CD8-positive, alpha-beta memory T cell (primary cell): ENCODE results near the gene AREL1. TPM values are rescaled to one million over a fixed set of nuclear protein-coding genes. Genes with fewer than 3 reads are reported as not detected.

Source experiments
- CTCF ChIA-PET: fragments of 350-600 bp; sonication (Branson Sonifier 250); formaldehyde crosslinking; loops from one replicate; lab custom pipeline; 2021; ENCODE audit warnings: antibody characterized with exemption; lab: Charles Lee
- POLR2A ChIA-PET: fragments of 350-600 bp; sonication (Branson Sonifier 250); formaldehyde crosslinking; loops from one replicate; lab custom pipeline; 2021; ENCODE audit warnings: antibody characterized with exemption; lab: Charles Lee
- DNase-seq, 5 donors: peaks; one replicate each; pipeline versions ENCODE4 v3.0.0 to v3.0.0-alpha.2; 2020 to 2022; ENCODE audit warnings: mixed read lengths in 1 of 5
- H3K27ac ChIP-seq: one replicate; pipeline ENCODE4 v1.7.0; 2013; ENCODE audit warnings: low read depth, mild to moderate bottlenecking, low read length, moderate library complexity
- H3K27me3 ChIP-seq: 2 replicates; pipeline ENCODE4 v1.7.0; 2013; ENCODE audit warnings: low read length, mild to moderate bottlenecking; ENCODE audit not compliant: insufficient read depth, poor library complexity, severe bottlenecking
- H3K36me3 ChIP-seq: 2 replicates; pipeline ENCODE4 v1.7.0; 2013; ENCODE audit warnings: mild to moderate bottlenecking, low read length, moderate library complexity; ENCODE audit not compliant: insufficient read depth
- H3K4me1 ChIP-seq: 2 replicates; pipeline ENCODE4 v1.7.0; 2013; ENCODE audit warnings: mild to moderate bottlenecking, low read length, moderate library complexity; ENCODE audit not compliant: insufficient read depth
- H3K4me3 ChIP-seq: 2 replicates; pipeline ENCODE4 v1.7.0; 2013; ENCODE audit warnings: mild to moderate bottlenecking, low read length
- H3K9me3 ChIP-seq: 2 replicates; pipeline ENCODE4 v1.7.0; 2013; ENCODE audit warnings: mild to moderate bottlenecking, low read length
- H3K27ac Mint-ChIP-seq, 8 donors: one replicate each; pipeline ENCODE4 v1.8.0; 2020 to 2021; ENCODE audit warnings: mixed read lengths in 8 of 8, mild to moderate bottlenecking in 6 of 8, inconsistent platforms in 3 of 8, moderate library complexity in 3 of 8
- H3K27me3 Mint-ChIP-seq, 2 donors: one replicate each; pipeline ENCODE4 v1.8.0; 2020 to 2021; ENCODE audit warnings: mixed read lengths in 2 of 2, mild to moderate bottlenecking in 1 of 2, moderate library complexity in 1 of 2
- H3K36me3 Mint-ChIP-seq, 3 donors: one replicate each; pipeline ENCODE4 v1.8.0; 2020 to 2021; ENCODE audit warnings: mixed read lengths in 3 of 3, inconsistent platforms in 1 of 3, mild to moderate bottlenecking in 1 of 3
- H3K4me1 Mint-ChIP-seq, 3 donors: one replicate each; pipeline ENCODE4 v1.8.0; 2020 to 2021; ENCODE audit warnings: mixed read lengths in 3 of 3, inconsistent platforms in 1 of 3, mild to moderate bottlenecking in 1 of 3
- H3K4me3 Mint-ChIP-seq, 7 donors: one replicate each; pipeline ENCODE4 v1.8.0; 2020 to 2021; ENCODE audit warnings: mixed read lengths in 7 of 7, mild to moderate bottlenecking in 6 of 7, moderate library complexity in 4 of 7, inconsistent platforms in 2 of 7
- H3K9me3 Mint-ChIP-seq, 5 donors: one replicate each; pipeline ENCODE4 v1.8.0; 2020 to 2022; ENCODE audit warnings: mixed read lengths in 5 of 5, mild to moderate bottlenecking in 3 of 5, moderate library complexity in 2 of 5, inconsistent platforms in 1 of 5
- polyA plus RNA-seq: library from polyadenylated mRNA; unstranded; fragments of 300-500 nt; fragmentation: Illumina TruSeq; gene quantifications from one replicate; pipeline ENCODE4 v1.2.3, GENCODE V29; 2021
- total RNA-seq, 2 experiments: library from RNA; stranded (reverse); gene quantifications; one replicate each; pipeline ENCODE4 v1.2.3, GENCODE V29; 2021

Gene AREL1
- total and polyA plus RNA-seq, 3 experiments from 2014 or later: 28.6 to 37.7 (median 37.0) TPM

GRCh38 chr14:74655599-74656395 is 57.1 kb downstream of the AREL1 start:
- peaks cover 0 to 43% (median 5%) of the 10 kb centered on the region in 3 donors for H3K36me3 Mint-ChIP-seq
- Histone ChIP-seq H3K27ac (no peak overlapping the region), H3K36me3 (no peaks in the 10 kb centered on the region), H3K27me3 (no peaks in the 10 kb centered on the region), H3K4me1 (no peaks in the 10 kb centered on the region), H3K9me3 (no peaks in the 10 kb centered on the region), H3K4me3 (no peak overlapping the region)
- no peak overlapping the region for H3K4me3 Mint-ChIP-seq
- ChIA-PET POLR2A (no interaction called here), CTCF (interaction anchor here (0.9 to 1.4 kb wide), 2 partner anchors 17 to 47 kb away, joined by 3 read pairs; no protein-coding TSS in a partner anchor)
- DNase-seq: no peak
- peak overlapping the region in 6 of 8 donors; percentile 3 to 87 (median 74) for H3K27ac Mint-ChIP-seq
- H3K27me3 Mint-ChIP-seq: no peaks in the 10 kb centered on the region
- H3K9me3 Mint-ChIP-seq: no peaks in the 10 kb centered on the region
- peaks cover 11 to 13% (median 12%) of the 10 kb centered on the region in 3 donors for H3K4me1 Mint-ChIP-seq

- Histone ChIP-seq H3K4me1 (no peaks in the 10 kb centered on the region), H3K27me3 (no peaks in the 10 kb centered on the region), H3K36me3 (no peaks in the 10 kb centered on the region), H3K4me3 (no peak overlapping the region), H3K9me3 (no peaks in the 10 kb centered on the region), H3K27ac (no peak overlapping the region)
- no peaks in the 10 kb centered on the region for H3K27me3 Mint-ChIP-seq
- no peaks in the 10 kb centered on the region for H3K9me3 Mint-ChIP-seq
- DNase-seq: no peak
- peaks cover 14 to 16% (median 15%) of the 10 kb centered on the region in 3 donors for H3K4me1 Mint-ChIP-seq
- CTCF ChIA-PET: interaction anchor here (0.7 to 1.4 kb wide), 5 partner anchors 10 to 46 kb away, joined by 3 read pairs; no protein-coding TSS in a partner anchor
- H3K36me3 Mint-ChIP-seq: peaks cover 0 to 35% (median 5%) of the 10 kb centered on the region in 3 donors
- H3K27ac Mint-ChIP-seq: peak overlapping the region in 4 of 8 donors; percentile 11 to 64 (median 56)
- POLR2A ChIA-PET: no interaction called here
- no peak overlapping the region for H3K4me3 Mint-ChIP-seq
Measured at GRCh38 chr14:74654931-74655330, 57.9 kb downstream of the AREL1 start.

DNA sequence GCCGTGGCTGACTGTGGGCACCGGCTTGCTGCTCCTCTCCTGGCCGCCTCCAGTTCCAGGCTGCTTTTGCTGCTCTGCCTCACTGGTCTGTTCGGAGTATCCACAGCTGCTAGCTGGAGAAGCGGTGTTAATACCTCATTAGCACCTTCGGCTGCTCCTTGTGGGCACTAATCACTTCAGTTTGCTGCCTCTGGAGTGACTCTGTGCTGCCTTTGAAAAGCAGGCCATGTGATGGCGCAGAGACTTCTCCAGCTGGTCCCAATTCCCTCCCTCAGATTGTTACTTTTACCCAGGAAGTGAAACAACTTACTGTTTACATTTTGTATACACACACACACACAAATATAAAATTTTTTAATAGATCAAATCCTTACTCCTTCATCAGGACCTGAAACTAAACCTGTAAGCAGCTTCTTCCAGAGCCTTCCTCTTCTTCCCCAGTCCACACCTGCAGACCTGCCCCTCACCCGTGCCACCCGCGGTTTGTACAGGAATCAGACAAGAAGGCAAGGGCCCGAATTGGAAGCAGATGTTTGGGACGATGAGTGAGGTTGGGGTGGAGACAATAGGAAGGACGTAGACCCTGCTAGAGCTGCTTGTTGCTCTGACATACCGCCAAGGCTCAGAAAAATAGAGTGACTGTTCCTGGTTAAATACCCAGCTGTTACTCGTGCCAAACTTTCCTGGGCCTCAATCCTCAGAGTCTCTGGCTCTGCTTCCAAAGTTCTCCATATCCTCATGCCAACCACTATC is 59.3 kb downstream of the AREL1 start:
- Mint-ChIP-seq H3K36me3 (peaks cover 0 to 28% (median 5%) of the 10 kb centered on the region in 3 donors), H3K4me3 (no peak overlapping the region), H3K27me3 (no peaks in the 10 kb centered on the region), H3K4me1 (peaks cover 14 to 16% (median 15%) of the 10 kb centered on the region in 3 donors), H3K27ac (peak overlapping the region in 6 of 8 donors; percentile 26 to 74 (median 38)), H3K9me3 (no peaks in the 10 kb centered on the region)
- no peak for DNase-seq
- H3K36me3 ChIP-seq: no peaks in the 10 kb centered on the region
- no peak overlapping the region for H3K4me3 ChIP-seq
- ChIA-PET CTCF (interaction anchor here (0.9 to 1.1 kb wide), 3 partner anchors 31 to 42 kb away, joined by 3 to 4 read pairs (median 3); partner anchors contain the start of gene LTBP2), POLR2A (no interaction called here)
- no peaks in the 10 kb centered on the region for H3K9me3 ChIP-seq
- no peak overlapping the region for H3K27ac ChIP-seq
- no peaks in the 10 kb centered on the region for H3K27me3 ChIP-seq
- H3K4me1 ChIP-seq: no peaks in the 10 kb centered on the region

DNA sequence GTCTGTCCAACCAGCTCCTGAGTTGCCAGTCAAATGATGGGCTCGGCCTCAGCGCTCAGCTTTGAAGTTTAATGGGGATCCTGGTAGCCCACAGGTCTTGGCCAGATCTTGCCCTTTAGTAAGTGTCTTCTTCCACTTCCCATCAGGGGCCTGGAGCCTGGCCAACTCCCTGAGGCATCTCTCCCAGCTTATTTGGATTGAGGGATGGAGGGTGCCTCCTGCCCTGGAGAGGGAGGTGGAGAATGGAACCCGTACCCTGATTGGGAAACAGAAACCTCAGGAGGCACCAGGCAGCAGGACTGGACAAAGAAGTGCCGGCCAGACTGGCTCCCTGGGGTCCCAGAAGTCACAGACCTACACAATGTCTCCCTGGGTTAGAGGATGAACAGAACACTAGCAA is 60.3 kb downstream of the AREL1 start:
- no peak for DNase-seq
- no peaks in the 10 kb centered on the region for H3K9me3 Mint-ChIP-seq
- ChIA-PET CTCF (interaction anchor here (1.2 kb wide), 1 partner anchor 12 kb away, joined by 3 read pairs; no protein-coding TSS in a partner anchor), POLR2A (no interaction called here)
- no peaks in the 10 kb centered on the region for H3K9me3 ChIP-seq
- peaks cover 0 to 21% (median 5%) of the 10 kb centered on the region in 3 donors for H3K36me3 Mint-ChIP-seq
- no peaks in the 10 kb centered on the region for H3K27me3 Mint-ChIP-seq
- H3K4me3 Mint-ChIP-seq: no peak overlapping the region
- no peaks in the 10 kb centered on the region for H3K4me1 ChIP-seq
- peak overlapping the region in 1 of 8 donors; percentile 41 for H3K27ac Mint-ChIP-seq
- no peaks in the 10 kb centered on the region for H3K36me3 ChIP-seq
- H3K4me3 ChIP-seq: no peak overlapping the region
- no peaks in the 10 kb centered on the region for H3K27me3 ChIP-seq
- peaks cover 14 to 16% (median 15%) of the 10 kb centered on the region in 3 donors for H3K4me1 Mint-ChIP-seq
- no peak overlapping the region for H3K27ac ChIP-seq

GRCh38 chr14:74650927-74651686 is 61.8 kb downstream of the AREL1 start:
- H3K4me3 Mint-ChIP-seq: peak overlapping the region in 3 of 7 donors; percentile 1 to 80 (median 35)
- H3K36me3 ChIP-seq: no peaks in the 10 kb centered on the region
- CTCF ChIA-PET: interaction anchor here (0.7 to 1.5 kb wide), 2 partner anchors 33 to 42 kb away, joined by 3 to 4 read pairs; no protein-coding TSS in a partner anchor
- no peaks in the 10 kb centered on the region for H3K27me3 ChIP-seq
- peaks cover 14 to 17% (median 15%) of the 10 kb centered on the region in 3 donors for H3K4me1 Mint-ChIP-seq
- POLR2A ChIA-PET: interaction anchor here (0.5 to 1.2 kb wide), 2 partner anchors 32 to 1528 kb away, joined by 4 read pairs; no protein-coding TSS in a partner anchor
- H3K9me3 ChIP-seq: no peaks in the 10 kb centered on the region
- H3K27ac ChIP-seq: no peak overlapping the region
- no peak overlapping the region for H3K4me3 ChIP-seq
- no peak for DNase-seq
- H3K4me1 ChIP-seq: no peaks in the 10 kb centered on the region
- no peaks in the 10 kb centered on the region for H3K9me3 Mint-ChIP-seq
- peaks cover 0 to 7% (median 5%) of the 10 kb centered on the region in 3 donors for H3K36me3 Mint-ChIP-seq
- H3K27ac Mint-ChIP-seq: peak overlapping the region in 7 of 8 donors; percentile 19 to 85 (median 68)
- no peaks in the 10 kb centered on the region for H3K27me3 Mint-ChIP-seq

GRCh38 chr14:74649673-74650072 is 63.2 kb downstream of the AREL1 start:
- peak overlapping the region in 1 of 8 donors; percentile 2 for H3K27ac Mint-ChIP-seq
- H3K4me3 ChIP-seq: no peak overlapping the region
- POLR2A ChIA-PET: interaction anchor here (0.8 to 1.2 kb wide), 2 partner anchors 31 kb away, joined by 3 to 4 read pairs; no protein-coding TSS in a partner anchor
- H3K4me1 ChIP-seq: no peaks in the 10 kb centered on the region
- H3K4me3 Mint-ChIP-seq: no peak overlapping the region
- CTCF ChIA-PET: interaction anchor here (0.8 to 1.3 kb wide), 3 partner anchors 11 to 41 kb away, joined by 3 to 4 read pairs (median 3); partner anchors contain the start of gene LTBP2
- no peaks in the 10 kb centered on the region for H3K36me3 ChIP-seq
- H3K9me3 ChIP-seq: no peaks in the 10 kb centered on the region
- peaks cover 0 to 3% (median 0%) of the 10 kb centered on the region in 3 donors for H3K36me3 Mint-ChIP-seq
- DNase-seq: no peak
- no peaks in the 10 kb centered on the region for H3K27me3 ChIP-seq
- H3K9me3 Mint-ChIP-seq: no peaks in the 10 kb centered on the region
- peaks cover 14 to 17% (median 15%) of the 10 kb centered on the region in 3 donors for H3K4me1 Mint-ChIP-seq
- no peaks in the 10 kb centered on the region for H3K27me3 Mint-ChIP-seq
- H3K27ac ChIP-seq: no peak overlapping the region

- no peaks in the 10 kb centered on the region for H3K9me3 ChIP-seq
- peaks cover 0 to 3% (median 0%) of the 10 kb centered on the region in 3 donors for H3K36me3 Mint-ChIP-seq
- H3K4me3 Mint-ChIP-seq: no peak overlapping the region
- H3K27ac ChIP-seq: no peak overlapping the region
- H3K27me3 Mint-ChIP-seq: peaks cover 0 to 4% of the 10 kb centered on the region in 2 donors
- no peaks in the 10 kb centered on the region for H3K9me3 Mint-ChIP-seq
- H3K27ac Mint-ChIP-seq: no peak overlapping the region
- peaks cover 14 to 17% (median 15%) of the 10 kb centered on the region in 3 donors for H3K4me1 Mint-ChIP-seq
- DNase-seq: no peak
- no peaks in the 10 kb centered on the region for H3K4me1 ChIP-seq
- H3K27me3 ChIP-seq: no peaks in the 10 kb centered on the region
- ChIA-PET POLR2A (interaction anchor here (0.8 kb wide), 1 partner anchor 31 kb away, joined by 3 read pairs; no protein-coding TSS in a partner anchor), CTCF (interaction anchor here (1.3 to 1.5 kb wide), 2 partner anchors 37 to 40 kb away, joined by 4 read pairs; partner anchors contain the start of gene LTBP2)
- no peak overlapping the region for H3K4me3 ChIP-seq
- H3K36me3 ChIP-seq: no peaks in the 10 kb centered on the region
Measured at GRCh38 chr14:74649167-74649566, 63.7 kb downstream of the AREL1 start.
